ENCODE results near the gene PAWR.

GRCh38 chr12:79707830-79708229, 17.1 kb upstream of the PAWR start:
- no peak for TF ChIP-seq CTCF (conservative IDR thresholded peaks at IDR 0.05)
- no peak for TF ChIP-seq ZFX (IDR thresholded peaks at IDR 0.05)

Measured in C4-2B (cell line).